GM18499 (cell line): ENCODE results near the gene SEMA3B.

ENCODE experiments used
- ATAC-seq: cut with Tn5 transposase; IDR thresholded peaks from one replicate; pipeline ENCODE4 v1.9.1; 2021; ENCODE audit warnings: moderate number of reproducible peaks; ENCODE audit not compliant: insufficient read depth, unreplicated experiment

The SEMA3B gene

GRCh38 chr3:50325113-50325480 lies 56.1 kb downstream of the SEMA3B start:
- no peak for ATAC-seq

GRCh38 chr3:50325497-50326181 lies 56.7 kb downstream of the SEMA3B start:
- ATAC-seq, result no peak

GRCh38 chr3:50326182-50326541 lies 57.2 kb downstream of the SEMA3B start:
- no peak for ATAC-seq

- no peak for ATAC-seq
These were observed 58.2 kb downstream of the SEMA3B start for GRCh38 chr3:50327129-50327528.
